MM.1S (cell line): Measurements from ENCODE around the gene PIBF1.

ENCODE experiments used
- EZH2 ChIP-seq: fragments of 300-600 bp; sonication (generic); optimal IDR thresholded peaks from 2 replicates; pipeline ENCODE3; 2017; ENCODE audit warnings: low read depth, mild to moderate bottlenecking, antibody characterized with exemption, low read length, mixed read lengths
- TF ChIP-seq, protein P1 (sequence below): fragments of 300-600 bp; sonication (generic); IDR thresholded peaks from 2 replicates; pipeline ENCODE4 v1.5.1; 2016; ENCODE audit warnings: antibody characterized with exemption, low read length, mixed read lengths

DNA sequence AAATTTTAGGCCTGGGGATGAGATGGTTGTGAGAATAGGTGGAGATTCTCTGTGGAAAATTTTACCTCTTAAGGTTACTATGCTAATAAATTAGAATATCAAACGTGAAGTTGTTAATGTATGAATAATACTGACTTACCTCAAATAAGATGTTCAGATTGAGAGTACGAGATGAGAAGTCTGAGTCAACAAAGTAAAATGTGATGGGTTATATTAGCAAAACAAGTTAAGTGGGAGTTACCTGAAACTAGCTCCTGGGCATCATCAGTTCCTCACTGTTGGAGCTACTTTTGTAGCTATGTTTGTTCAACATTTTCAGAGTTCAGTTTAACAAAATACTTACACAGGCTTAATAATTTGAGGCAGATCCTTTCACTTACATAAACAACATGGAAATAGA, 108.6 kb downstream of the PIBF1 start:
- TF ChIP-seq, protein P1, sequence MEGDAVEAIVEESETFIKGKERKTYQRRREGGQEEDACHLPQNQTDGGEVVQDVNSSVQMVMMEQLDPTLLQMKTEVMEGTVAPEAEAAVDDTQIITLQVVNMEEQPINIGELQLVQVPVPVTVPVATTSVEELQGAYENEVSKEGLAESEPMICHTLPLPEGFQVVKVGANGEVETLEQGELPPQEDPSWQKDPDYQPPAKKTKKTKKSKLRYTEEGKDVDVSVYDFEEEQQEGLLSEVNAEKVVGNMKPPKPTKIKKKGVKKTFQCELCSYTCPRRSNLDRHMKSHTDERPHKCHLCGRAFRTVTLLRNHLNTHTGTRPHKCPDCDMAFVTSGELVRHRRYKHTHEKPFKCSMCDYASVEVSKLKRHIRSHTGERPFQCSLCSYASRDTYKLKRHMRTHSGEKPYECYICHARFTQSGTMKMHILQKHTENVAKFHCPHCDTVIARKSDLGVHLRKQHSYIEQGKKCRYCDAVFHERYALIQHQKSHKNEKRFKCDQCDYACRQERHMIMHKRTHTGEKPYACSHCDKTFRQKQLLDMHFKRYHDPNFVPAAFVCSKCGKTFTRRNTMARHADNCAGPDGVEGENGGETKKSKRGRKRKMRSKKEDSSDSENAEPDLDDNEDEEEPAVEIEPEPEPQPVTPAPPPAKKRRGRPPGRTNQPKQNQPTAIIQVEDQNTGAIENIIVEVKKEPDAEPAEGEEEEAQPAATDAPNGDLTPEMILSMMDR = no peak
- no peak for TF ChIP-seq EZH2
